Measurements from ENCODE around the gene DGKQ. TPM values are rescaled to one million over a fixed set of nuclear protein-coding genes. Genes with fewer than 3 reads are reported as not detected.

Gene DGKQ
- total and polyA plus RNA-seq, 2 of the 13 experiments (the other 11 are each of a cell fraction or from before 2014, with no cell fraction given): 4.5 to 7.2 TPM

DNA sequence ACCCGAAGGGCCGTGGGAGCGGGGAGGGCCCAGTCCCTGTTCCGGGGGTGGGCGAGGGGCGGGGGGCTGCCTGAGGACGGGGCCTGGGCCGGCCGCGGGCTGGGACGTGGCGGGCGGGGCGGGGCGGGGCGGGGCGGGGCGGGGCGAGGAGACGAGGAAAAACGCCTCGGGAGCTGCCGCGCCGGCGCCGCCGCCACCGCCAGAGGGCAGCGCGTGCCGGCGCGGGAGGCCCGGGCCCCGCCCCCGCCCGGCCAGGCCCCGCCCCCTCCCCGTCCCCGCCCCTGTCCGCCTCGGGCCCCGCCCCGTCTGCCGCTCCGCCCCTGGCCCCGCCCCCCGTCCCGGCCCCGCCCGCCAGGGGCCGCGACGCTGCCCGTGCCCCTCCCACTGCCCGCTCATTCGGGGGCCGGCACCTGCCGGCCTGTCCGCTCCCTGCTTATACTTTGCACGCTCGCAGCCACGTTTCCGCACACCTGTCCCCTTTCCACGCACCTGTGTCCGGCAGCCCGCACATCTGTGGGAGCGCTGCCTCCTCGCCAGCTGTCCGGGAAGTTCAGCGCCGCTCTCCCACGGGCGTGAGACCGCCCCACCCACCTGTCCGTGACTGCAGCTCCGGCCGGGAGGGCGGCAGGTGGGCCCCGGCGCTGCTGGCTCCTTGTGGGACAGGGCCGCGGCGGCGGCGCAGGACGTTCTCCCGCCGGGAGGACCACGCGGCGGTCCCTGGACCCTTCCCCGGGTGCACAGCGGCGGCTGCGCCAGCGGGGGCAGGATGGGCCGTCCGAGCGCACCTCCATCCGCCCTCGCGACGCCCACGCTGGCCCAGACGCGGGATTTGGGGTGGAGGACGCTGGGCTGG lies 36.4 kb upstream of the DGKQ start (continued):
- TF ChIP-seq ZNF564 (CRISPR knock-in tag; IDR thresholded peaks at IDR 0.05) (no peak), ZFP62 (CRISPR knock-in tag; IDR thresholded peaks at IDR 0.05) (no peak), THRA (CRISPR knock-in tag; IDR thresholded peaks at IDR 0.05; ENCODE audit: borderline replicate concordance) (no peak), HDAC1 (CRISPR knock-in tag; IDR thresholded peaks at IDR 0.05) (peak; percentile 40; the same call in 1 of the 2 replicates), SIN3A (IDR thresholded peaks at IDR 0.05; ENCODE audit: borderline replicate concordance, low read depth, low read length) (0 out of 2 replicates have a peak, but pooled peaks have one; percentile 29), PAF1 (CRISPR knock-in tag; IDR thresholded peaks at IDR 0.05) (no peak), KMT2B (CRISPR knock-in tag; IDR thresholded peaks at IDR 0.05) (no peak), ZFAT (CRISPR knock-in tag; conservative IDR thresholded peaks at IDR 0.05) (0 out of 2 replicates have a peak, but pooled peaks have one; percentile 54), THAP9 (CRISPR knock-in tag; IDR thresholded peaks at IDR 0.05; ENCODE audit: borderline replicate concordance) (no peak), ZBTB7B (CRISPR knock-in tag; IDR thresholded peaks at IDR 0.05) (no peak), POLR2G (IDR thresholded peaks at IDR 0.05; ENCODE audit: low read depth, low read length) (no peak), FOXM1 (CRISPR knock-in tag; IDR thresholded peaks at IDR 0.05) (no peak), RAD21 (CRISPR knock-in tag; IDR thresholded peaks at IDR 0.05) (0 out of 2 replicates have a peak, but pooled peaks have one; percentile 27), MED13 (CRISPR knock-in tag; IDR thresholded peaks at IDR 0.05) (no peak; the same call in 1 of the 2 replicates), NFYB (CRISPR knock-in tag; IDR thresholded peaks at IDR 0.05) (no peak)
- TF ChIP-seq, protein P1, sequence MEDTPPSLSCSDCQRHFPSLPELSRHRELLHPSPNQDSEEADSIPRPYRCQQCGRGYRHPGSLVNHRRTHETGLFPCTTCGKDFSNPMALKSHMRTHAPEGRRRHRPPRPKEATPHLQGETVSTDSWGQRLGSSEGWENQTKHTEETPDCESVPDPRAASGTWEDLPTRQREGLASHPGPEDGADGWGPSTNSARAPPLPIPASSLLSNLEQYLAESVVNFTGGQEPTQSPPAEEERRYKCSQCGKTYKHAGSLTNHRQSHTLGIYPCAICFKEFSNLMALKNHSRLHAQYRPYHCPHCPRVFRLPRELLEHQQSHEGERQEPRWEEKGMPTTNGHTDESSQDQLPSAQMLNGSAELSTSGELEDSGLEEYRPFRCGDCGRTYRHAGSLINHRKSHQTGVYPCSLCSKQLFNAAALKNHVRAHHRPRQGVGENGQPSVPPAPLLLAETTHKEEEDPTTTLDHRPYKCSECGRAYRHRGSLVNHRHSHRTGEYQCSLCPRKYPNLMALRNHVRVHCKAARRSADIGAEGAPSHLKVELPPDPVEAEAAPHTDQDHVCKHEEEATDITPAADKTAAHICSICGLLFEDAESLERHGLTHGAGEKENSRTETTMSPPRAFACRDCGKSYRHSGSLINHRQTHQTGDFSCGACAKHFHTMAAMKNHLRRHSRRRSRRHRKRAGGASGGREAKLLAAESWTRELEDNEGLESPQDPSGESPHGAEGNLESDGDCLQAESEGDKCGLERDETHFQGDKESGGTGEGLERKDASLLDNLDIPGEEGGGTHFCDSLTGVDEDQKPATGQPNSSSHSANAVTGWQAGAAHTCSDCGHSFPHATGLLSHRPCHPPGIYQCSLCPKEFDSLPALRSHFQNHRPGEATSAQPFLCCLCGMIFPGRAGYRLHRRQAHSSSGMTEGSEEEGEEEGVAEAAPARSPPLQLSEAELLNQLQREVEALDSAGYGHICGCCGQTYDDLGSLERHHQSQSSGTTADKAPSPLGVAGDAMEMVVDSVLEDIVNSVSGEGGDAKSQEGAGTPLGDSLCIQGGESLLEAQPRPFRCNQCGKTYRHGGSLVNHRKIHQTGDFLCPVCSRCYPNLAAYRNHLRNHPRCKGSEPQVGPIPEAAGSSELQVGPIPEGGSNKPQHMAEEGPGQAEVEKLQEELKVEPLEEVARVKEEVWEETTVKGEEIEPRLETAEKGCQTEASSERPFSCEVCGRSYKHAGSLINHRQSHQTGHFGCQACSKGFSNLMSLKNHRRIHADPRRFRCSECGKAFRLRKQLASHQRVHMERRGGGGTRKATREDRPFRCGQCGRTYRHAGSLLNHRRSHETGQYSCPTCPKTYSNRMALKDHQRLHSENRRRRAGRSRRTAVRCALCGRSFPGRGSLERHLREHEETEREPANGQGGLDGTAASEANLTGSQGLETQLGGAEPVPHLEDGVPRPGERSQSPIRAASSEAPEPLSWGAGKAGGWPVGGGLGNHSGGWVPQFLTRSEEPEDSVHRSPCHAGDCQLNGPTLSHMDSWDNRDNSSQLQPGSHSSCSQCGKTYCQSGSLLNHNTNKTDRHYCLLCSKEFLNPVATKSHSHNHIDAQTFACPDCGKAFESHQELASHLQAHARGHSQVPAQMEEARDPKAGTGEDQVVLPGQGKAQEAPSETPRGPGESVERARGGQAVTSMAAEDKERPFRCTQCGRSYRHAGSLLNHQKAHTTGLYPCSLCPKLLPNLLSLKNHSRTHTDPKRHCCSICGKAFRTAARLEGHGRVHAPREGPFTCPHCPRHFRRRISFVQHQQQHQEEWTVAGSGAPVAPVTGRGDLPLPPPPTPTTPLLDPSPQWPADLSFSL (CRISPR knock-in tag; IDR thresholded peaks at IDR 0.05): no peak
- TF ChIP-seq, protein P2, sequence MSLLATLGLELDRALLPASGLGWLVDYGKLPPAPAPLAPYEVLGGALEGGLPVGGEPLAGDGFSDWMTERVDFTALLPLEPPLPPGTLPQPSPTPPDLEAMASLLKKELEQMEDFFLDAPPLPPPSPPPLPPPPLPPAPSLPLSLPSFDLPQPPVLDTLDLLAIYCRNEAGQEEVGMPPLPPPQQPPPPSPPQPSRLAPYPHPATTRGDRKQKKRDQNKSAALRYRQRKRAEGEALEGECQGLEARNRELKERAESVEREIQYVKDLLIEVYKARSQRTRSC (CRISPR knock-in tag; IDR thresholded peaks at IDR 0.05; ENCODE audit: low read depth): no peak
